Measurements from ENCODE around the gene GABRG2.

GABRG2 gene

DNA sequence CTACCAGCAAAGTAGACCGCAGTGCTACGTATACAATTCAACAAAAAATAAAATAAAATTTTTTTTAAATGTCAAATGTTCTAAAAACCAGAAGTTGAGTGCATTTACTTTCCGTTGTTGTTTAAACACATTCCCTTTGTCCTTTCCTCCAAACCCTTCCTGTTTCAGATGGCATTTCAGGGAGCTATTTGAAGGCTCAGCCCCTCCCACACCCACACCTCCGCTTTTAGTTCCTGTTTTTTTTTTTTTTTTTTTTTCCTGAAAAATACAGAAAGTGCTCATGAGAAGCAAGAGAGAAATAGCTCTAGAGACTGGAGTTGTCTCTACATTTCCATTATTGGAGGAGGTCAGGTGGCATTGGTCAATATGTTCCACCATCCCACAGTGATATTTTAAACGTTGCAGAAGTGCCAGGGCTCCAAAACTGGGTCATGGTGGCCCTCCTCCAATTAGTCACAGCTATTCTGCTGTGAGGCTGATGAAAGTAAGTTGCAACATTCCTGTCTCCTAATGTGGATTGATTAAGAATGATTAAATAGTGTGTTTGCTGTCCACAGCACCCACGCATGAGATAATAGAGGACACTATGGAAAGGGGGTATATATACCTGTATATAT is 106.9 kb downstream of the GABRG2 start:
- TF ChIP-seq, protein P1, sequence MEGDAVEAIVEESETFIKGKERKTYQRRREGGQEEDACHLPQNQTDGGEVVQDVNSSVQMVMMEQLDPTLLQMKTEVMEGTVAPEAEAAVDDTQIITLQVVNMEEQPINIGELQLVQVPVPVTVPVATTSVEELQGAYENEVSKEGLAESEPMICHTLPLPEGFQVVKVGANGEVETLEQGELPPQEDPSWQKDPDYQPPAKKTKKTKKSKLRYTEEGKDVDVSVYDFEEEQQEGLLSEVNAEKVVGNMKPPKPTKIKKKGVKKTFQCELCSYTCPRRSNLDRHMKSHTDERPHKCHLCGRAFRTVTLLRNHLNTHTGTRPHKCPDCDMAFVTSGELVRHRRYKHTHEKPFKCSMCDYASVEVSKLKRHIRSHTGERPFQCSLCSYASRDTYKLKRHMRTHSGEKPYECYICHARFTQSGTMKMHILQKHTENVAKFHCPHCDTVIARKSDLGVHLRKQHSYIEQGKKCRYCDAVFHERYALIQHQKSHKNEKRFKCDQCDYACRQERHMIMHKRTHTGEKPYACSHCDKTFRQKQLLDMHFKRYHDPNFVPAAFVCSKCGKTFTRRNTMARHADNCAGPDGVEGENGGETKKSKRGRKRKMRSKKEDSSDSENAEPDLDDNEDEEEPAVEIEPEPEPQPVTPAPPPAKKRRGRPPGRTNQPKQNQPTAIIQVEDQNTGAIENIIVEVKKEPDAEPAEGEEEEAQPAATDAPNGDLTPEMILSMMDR (IDR thresholded peaks at IDR 0.05; ENCODE audit: low read depth, low read length) = no peak
- no peak for DNase-seq (ENCODE audit: low read depth, low spot score)
- H3K4me3 ChIP-seq (ENCODE audit: low read depth, low read length) = no peak overlapping the region
- in situ Hi-C loops (cut with HindIII; ENCODE audit: low sequenced_read_pairs) = no loop called here

DNA sequence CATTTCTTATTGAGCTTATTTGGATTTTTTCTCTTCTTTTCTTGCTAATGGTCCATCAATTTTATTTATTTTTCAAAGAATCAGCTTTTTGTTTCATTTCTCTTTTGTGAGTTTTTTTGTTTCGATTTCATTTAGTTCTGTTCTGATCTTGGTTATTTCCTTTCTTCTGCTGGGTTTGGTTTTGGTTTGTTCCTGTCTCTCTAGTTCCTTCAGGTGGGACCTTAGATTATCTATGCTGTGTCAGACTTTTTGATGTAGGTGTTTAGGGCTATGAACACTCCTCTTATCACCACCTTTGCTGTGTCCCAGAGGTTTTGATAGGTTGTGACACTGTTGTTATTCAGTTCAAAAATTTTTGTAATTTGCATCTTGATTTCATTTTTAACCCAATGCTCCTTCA is 119.8 kb downstream of the GABRG2 start:
- TF ChIP-seq, protein P1 (IDR thresholded peaks at IDR 0.05; ENCODE audit: low read depth, low read length) = no peak
- DNase-seq (ENCODE audit: low read depth, low spot score) = no peak
- H3K4me3 ChIP-seq (ENCODE audit: low read depth, low read length) = no peak overlapping the region
- in situ Hi-C loops (cut with HindIII; ENCODE audit: low sequenced_read_pairs) = no loop called here

DNA sequence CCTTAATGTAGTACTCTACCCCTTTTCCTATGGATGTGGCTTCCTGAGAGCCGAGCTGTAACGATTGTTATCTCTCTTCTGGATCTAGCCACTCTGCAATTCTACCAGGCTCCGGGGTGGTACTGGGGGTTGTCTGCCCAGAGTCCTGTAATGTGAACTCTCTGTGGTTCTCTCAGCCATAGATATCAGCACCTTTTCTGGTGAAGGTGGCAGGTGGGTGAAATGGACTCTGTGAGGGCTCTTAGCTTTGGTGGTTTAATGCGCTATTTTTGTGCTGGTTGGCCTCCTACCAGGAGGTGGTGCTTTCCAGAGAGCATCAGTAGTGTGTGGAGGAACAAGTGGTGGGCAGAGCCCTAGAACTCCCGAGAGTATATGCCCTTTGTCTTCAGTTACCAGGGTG is 122.1 kb downstream of the GABRG2 start:
- no peak overlapping the region for H3K4me3 ChIP-seq (ENCODE audit: low read depth, low read length)
- TF ChIP-seq, protein P1 (IDR thresholded peaks at IDR 0.05; ENCODE audit: low read depth, low read length) = no peak
- no peak for DNase-seq (ENCODE audit: low read depth, low spot score)
- in situ Hi-C loops (cut with HindIII; ENCODE audit: low sequenced_read_pairs) = no loop called here

DNA sequence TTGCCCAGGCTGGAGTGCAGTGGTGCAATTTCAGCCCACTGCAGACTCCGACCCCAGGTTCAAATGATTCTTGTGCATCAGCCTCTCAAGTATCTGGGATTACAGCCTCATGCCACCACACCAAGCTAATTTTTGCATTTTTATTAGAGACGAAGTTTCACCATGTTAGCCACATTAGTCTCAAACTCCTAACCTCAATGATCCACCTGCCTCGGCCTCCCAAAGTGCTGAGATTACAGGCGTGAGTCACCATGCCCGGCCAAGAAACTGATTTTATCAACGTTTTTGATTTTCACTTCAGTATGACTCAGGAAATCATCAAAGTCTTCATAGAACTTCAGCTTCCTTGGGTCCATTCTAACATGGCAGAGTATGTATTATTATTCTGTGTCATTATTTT is 125.4 kb downstream of the GABRG2 start:
- TF ChIP-seq, protein P1 (IDR thresholded peaks at IDR 0.05; ENCODE audit: low read depth, low read length) = no peak
- DNase-seq (ENCODE audit: low read depth, low spot score) = no peak
- in situ Hi-C loops (cut with HindIII; ENCODE audit: low sequenced_read_pairs) = no loop called here
- no peak overlapping the region for H3K4me3 ChIP-seq (ENCODE audit: low read depth, low read length)

DNA sequence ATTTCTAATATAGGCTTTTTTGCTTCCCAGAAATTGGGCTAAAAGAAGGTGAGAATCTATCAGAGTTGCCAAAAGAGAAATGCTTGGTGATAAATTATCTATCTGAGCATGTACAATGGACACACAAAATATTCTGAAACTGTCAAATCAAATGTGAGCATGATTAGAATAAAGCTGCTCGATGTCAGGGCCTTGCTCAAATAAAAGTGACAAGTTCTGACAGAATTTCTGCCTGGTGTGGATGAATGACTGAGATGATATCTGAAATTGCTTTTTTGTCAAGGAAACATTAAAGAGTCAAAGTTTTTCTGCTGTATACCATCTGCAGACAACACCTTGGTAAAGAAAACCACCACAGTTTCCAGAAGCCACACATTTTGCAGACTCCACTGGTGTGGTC is 128.8 kb downstream of the GABRG2 start:
- no peak overlapping the region for H3K4me3 ChIP-seq (ENCODE audit: low read depth, low read length)
- no peak for DNase-seq (ENCODE audit: low read depth, low spot score)
- in situ Hi-C loops (cut with HindIII; ENCODE audit: low sequenced_read_pairs) = no loop called here
- TF ChIP-seq, protein P1 (IDR thresholded peaks at IDR 0.05; ENCODE audit: low read depth, low read length) = no peak

DNA sequence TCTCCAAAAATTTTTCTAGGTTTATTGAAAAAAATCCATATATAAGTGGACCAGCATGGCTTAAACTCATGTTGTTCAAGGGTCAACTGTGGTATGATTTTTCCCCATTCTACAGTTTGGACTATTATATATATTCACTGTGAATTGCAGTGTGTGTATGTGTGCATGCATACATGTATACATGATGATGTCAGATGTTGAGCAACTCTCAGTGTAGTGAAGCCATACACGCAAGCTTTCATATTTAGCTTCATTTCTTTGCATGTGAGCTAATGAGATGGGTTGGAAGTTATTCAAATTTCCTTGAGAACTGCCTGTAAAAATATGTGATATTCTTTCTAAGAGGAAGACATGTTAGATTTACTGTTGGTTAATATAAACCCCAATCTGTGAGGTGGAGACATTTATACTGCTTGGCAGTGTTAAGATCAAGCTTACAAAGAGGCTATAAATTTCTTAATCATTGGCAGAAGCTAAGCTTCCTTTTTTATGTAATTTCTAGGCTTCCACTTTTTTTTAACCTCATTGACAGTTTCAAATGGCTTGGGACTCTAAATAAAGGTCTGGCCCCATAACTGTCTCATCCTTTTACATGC is 134.8 kb downstream of the GABRG2 start:
- TF ChIP-seq, protein P1 (IDR thresholded peaks at IDR 0.05; ENCODE audit: low read depth, low read length) = no peak
- in situ Hi-C loops (cut with HindIII; ENCODE audit: low sequenced_read_pairs) = no loop called here
- no peak for DNase-seq (ENCODE audit: low read depth, low spot score)
- no peak overlapping the region for H3K4me3 ChIP-seq (ENCODE audit: low read depth, low read length)

Data from astrocyte of the spinal cord (primary cell).